Hepatocyte (in vitro differentiated cells): ENCODE results near the gene UGP2. TPM values are rescaled to one million over a fixed set of nuclear protein-coding genes. Genes with fewer than 3 reads are reported as not detected.

Experiments used
- DNase-seq: peaks from one replicate; pipeline ENCODE4 v3.0.0-alpha.2; 2016; ENCODE audit warnings: low spot score
- H2AFZ ChIP-seq: fragments of 200-600 bp; sonication (generic); 2 replicates; pipeline ENCODE4 v1.6.0; 2016; ENCODE audit warnings: antibody characterized with exemption, mild to moderate bottlenecking
- H3K27ac ChIP-seq: fragments of 200-600 bp; sonication (generic); 2 replicates; pipeline ENCODE4 v1.5.1; 2016; ENCODE audit warnings: mild to moderate bottlenecking
- H3K27me3 ChIP-seq: fragments of 200-600 bp; sonication (generic); 2 replicates; pipeline ENCODE4 v1.6.1; 2016
- H3K36me3 ChIP-seq: fragments of 200-600 bp; sonication (generic); replicated peaks from 2 replicates; pipeline ENCODE4 v1.5.1; 2016; ENCODE audit warnings: low read depth; ENCODE audit not compliant: insufficient read depth
- H3K4me1 ChIP-seq: fragments of 200-600 bp; sonication (generic); 2 replicates; pipeline ENCODE4 v1.5.1; 2016; ENCODE audit warnings: mild to moderate bottlenecking, moderate library complexity; ENCODE audit not compliant: insufficient read depth
- H3K4me2 ChIP-seq: fragments of 200-600 bp; sonication (generic); 2 replicates; pipeline ENCODE4 v1.6.0; 2016
- H3K4me3 ChIP-seq: fragments of 200-600 bp; sonication (generic); 2 replicates; pipeline ENCODE4 v1.5.1; 2016; ENCODE audit warnings: mild to moderate bottlenecking
- H3K79me2 ChIP-seq: fragments of 200-600 bp; sonication (generic); 2 replicates; pipeline ENCODE4 v1.6.0; 2017; ENCODE audit warnings: mild to moderate bottlenecking
- H3K9me2 ChIP-seq: fragments of 200-600 bp; sonication (generic); replicated peaks from 2 replicates; pipeline ENCODE4 v1.6.0; 2017; ENCODE audit warnings: mild to moderate bottlenecking; ENCODE audit not compliant: insufficient read depth
- H3K9me3 ChIP-seq: fragments of 200-600 bp; sonication (generic); 2 replicates; pipeline ENCODE4 v1.5.1; 2016; ENCODE audit warnings: low read depth, mild to moderate bottlenecking
- H4K20me1 ChIP-seq: fragments of 200-600 bp; sonication (generic); 2 replicates; pipeline ENCODE4 v1.6.0; 2016; ENCODE audit warnings: mild to moderate bottlenecking; ENCODE audit not compliant: insufficient read depth, poor library complexity, severe bottlenecking
- CTCF ChIP-seq: fragments of 200-600 bp; sonication (generic); IDR thresholded peaks from 2 replicates; pipeline ENCODE4 v1.5.1; 2016; ENCODE audit warnings: antibody characterized with exemption, mild to moderate bottlenecking; ENCODE audit not compliant: poor library complexity
- EZH2 ChIP-seq: fragments of 200-600 bp; sonication (generic); IDR thresholded peaks from 2 replicates; pipeline ENCODE4 v1.6.1; 2016; ENCODE audit warnings: antibody characterized with exemption, mild to moderate bottlenecking, borderline replicate concordance
- EZH2phosphoT487 ChIP-seq: fragments of 200-600 bp; sonication (generic); IDR thresholded peaks from one replicate; pipeline ENCODE4 v1.6.1; 2018; ENCODE audit warnings: antibody characterized with exemption, mild to moderate bottlenecking, low read depth, moderate library complexity; ENCODE audit not compliant: unreplicated experiment, severe bottlenecking
- WGBS: methylation state at CpG from one replicate; pipeline ENCODE4 v1.1.6; 2016; ENCODE audit warnings: low lambda C conversion rate; ENCODE audit errors: missing lambda C conversion rate; 5-methylcytosine and 5-hydroxymethylcytosine counted together
- polyA plus RNA-seq: library from polyadenylated mRNA; unstranded; fragments of >200 nt; fragmentation: Nextera tagmentation; extraction: Ambion mirVana; gene quantifications from 2 replicates; pipeline ENCODE4 v1.2.1, GENCODE V29; 2016
- total RNA-seq: library from RNA; depleted of rRNA; stranded (reverse); fragments of >200 nt; gene quantifications from 2 replicates; pipeline ENCODE4 v1.2.3, GENCODE V29; 2014

Gene UGP2
- total and polyA plus RNA-seq, 2 experiments from 2014 or later: 273 to 322 TPM

GRCh38 chr2:63850204-63850571 lies 8.5 kb downstream of the UGP2 start:
- DNase-seq: no peak
- no peak overlapping the region for H3K27ac ChIP-seq
- H3K36me3 ChIP-seq: no peaks in the 10 kb centered on the region
- H4K20me1 ChIP-seq: peaks cover 42% of the 10 kb centered on the region
- 70% methylated on average over 1 of the region's 1 CpG for WGBS
- H3K4me2 ChIP-seq: peak overlapping the region; percentile 53
- no peaks in the 10 kb centered on the region for H3K27me3 ChIP-seq
- H3K9me3 ChIP-seq: no peaks in the 10 kb centered on the region
- no peak overlapping the region for H3K4me3 ChIP-seq
- peaks cover 28% of the 10 kb centered on the region for H3K4me1 ChIP-seq
- peaks cover 100% of the 10 kb centered on the region for H3K79me2 ChIP-seq
- TF ChIP-seq CTCF (no peak), EZH2phosphoT487 (no peak), EZH2 (no peak)
- no peaks in the 10 kb centered on the region for H3K9me2 ChIP-seq
- no peak overlapping the region for H2AFZ ChIP-seq

DNA sequence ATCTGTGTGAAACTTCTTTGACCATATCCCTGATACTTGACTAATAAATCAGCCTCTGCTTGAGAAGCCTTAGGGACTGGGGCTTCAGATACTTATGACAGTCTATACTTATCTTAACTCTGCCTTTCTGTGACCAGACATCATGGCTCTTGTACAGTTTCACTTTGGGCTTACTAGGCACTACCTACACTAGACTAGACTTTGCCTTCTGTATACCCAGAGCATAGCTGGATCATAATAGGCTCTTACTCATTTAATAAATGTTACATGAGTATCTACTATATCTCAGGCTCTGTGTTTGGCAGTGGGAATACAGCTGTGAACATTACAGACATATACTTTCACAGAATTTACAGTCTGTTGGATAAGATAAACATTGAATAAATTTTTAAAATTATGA lies 9.0 kb downstream of the UGP2 start:
- peaks cover 40% of the 10 kb centered on the region for H4K20me1 ChIP-seq
- no peak for DNase-seq
- no peak overlapping the region for H3K4me3 ChIP-seq
- peaks cover 100% of the 10 kb centered on the region for H3K79me2 ChIP-seq
- no peaks in the 10 kb centered on the region for H3K9me3 ChIP-seq
- no peak overlapping the region for H3K27ac ChIP-seq
- TF ChIP-seq EZH2 (no peak), CTCF (no peak), EZH2phosphoT487 (no peak)
- H3K9me2 ChIP-seq: no peaks in the 10 kb centered on the region
- H3K36me3 ChIP-seq: no peaks in the 10 kb centered on the region
- H2AFZ ChIP-seq: no peak overlapping the region
- peaks cover 27% of the 10 kb centered on the region for H3K4me1 ChIP-seq
- peak overlapping the region; percentile 25 for H3K4me2 ChIP-seq
- no peaks in the 10 kb centered on the region for H3K27me3 ChIP-seq

GRCh38 chr2:63851691-63852311 lies 10.1 kb downstream of the UGP2 start:
- H3K9me2 ChIP-seq: no peaks in the 10 kb centered on the region
- peaks cover 100% of the 10 kb centered on the region for H3K79me2 ChIP-seq
- no peak overlapping the region for H3K27ac ChIP-seq
- H4K20me1 ChIP-seq: peaks cover 36% of the 10 kb centered on the region
- H3K4me1 ChIP-seq: peaks cover 17% of the 10 kb centered on the region
- H3K4me3 ChIP-seq: no peak overlapping the region
- H3K4me2 ChIP-seq: no peak overlapping the region
- 64% methylated on average over 1 of the region's 1 CpG for WGBS
- DNase-seq: no peak
- H3K9me3 ChIP-seq: no peaks in the 10 kb centered on the region
- no peaks in the 10 kb centered on the region for H3K27me3 ChIP-seq
- TF ChIP-seq EZH2 (no peak), EZH2phosphoT487 (no peak), CTCF (no peak)
- no peak overlapping the region for H2AFZ ChIP-seq
- no peaks in the 10 kb centered on the region for H3K36me3 ChIP-seq
